Measurements from ENCODE around the gene DNHD1. TPM values are rescaled to one million over a fixed set of nuclear protein-coding genes. Genes with fewer than 3 reads are reported as not detected.

The DNHD1 gene
- total and polyA plus RNA-seq, 2 experiments from 2014 or later: 3.6 to 9.6 TPM

DNA sequence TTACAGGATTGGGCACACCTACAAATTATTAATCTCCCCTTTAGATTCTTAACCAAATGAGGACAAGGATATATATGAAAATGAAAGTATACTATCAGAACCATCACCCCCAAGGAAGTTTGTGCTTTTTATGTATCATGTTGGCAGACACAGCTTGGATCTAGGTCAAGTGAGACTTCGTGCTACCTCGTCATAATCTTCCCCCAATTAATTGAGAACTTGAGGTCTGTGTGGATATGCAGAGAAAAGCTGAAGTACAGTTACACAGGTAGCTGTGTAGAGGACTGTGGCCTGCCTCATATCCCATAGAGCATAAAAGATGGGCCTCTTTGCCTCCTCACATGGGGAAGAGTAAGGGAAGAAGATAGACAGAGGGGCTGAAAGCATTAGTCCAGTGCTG lies 45.6 kb downstream of the DNHD1 start:
- H3F3A ChIP-seq (replicated peaks; ENCODE audit: low read depth): no peaks in the 10 kb centered on the region
- H3K9me3 Mint-ChIP-seq: no peaks in the 10 kb centered on the region
- ATAC-seq (no peak), DNase-seq (ENCODE audit: low spot score) (no peak)
- no peak overlapping the region for H3K27ac ChIP-seq (ENCODE audit: low read depth)
- no peak overlapping the region for H3K4me3 Mint-ChIP-seq
- H3K4me1 ChIP-seq (ENCODE audit: insufficient read depth): no peaks in the 10 kb centered on the region
- H3K4me2 ChIP-seq: no peak overlapping the region
- H3K4me3 ChIP-seq: no peak overlapping the region
- no peaks in the 10 kb centered on the region for H4K20me1 ChIP-seq (replicated peaks; ENCODE audit: insufficient read depth)
- H3K4me1 Mint-ChIP-seq: peaks cover 17% of the 10 kb centered on the region
- H3K79me2 ChIP-seq (replicated peaks; ENCODE audit: insufficient read depth): no peaks in the 10 kb centered on the region
- H3K9me2 ChIP-seq (ENCODE audit: insufficient read depth): no peaks in the 10 kb centered on the region
- no peaks in the 10 kb centered on the region for H3K27me3 ChIP-seq (ENCODE audit: insufficient read depth)
- H2AFZ ChIP-seq: no peak overlapping the region
- peaks cover 7% of the 10 kb centered on the region for H3K27me3 Mint-ChIP-seq (ENCODE audit: insufficient read depth, low read depth, poor library complexity)
- no peaks in the 10 kb centered on the region for H3K36me3 Mint-ChIP-seq (ENCODE audit: low read depth)
- no peak overlapping the region for H3K27ac Mint-ChIP-seq
- H3K36me3 ChIP-seq (ENCODE audit: insufficient read depth): no peaks in the 10 kb centered on the region
- TF ChIP-seq EZH2phosphoT487 (IDR thresholded peaks at IDR 0.05; ENCODE audit: unreplicated experiment) (no peak), NANOG (IDR thresholded peaks at IDR 0.05; ENCODE audit: borderline replicate concordance) (no peak), CREB1 (CRISPR knock-in tag; IDR thresholded peaks at IDR 0.05; ENCODE audit: low read depth) (no peak)
- TF ChIP-seq, protein P1, sequence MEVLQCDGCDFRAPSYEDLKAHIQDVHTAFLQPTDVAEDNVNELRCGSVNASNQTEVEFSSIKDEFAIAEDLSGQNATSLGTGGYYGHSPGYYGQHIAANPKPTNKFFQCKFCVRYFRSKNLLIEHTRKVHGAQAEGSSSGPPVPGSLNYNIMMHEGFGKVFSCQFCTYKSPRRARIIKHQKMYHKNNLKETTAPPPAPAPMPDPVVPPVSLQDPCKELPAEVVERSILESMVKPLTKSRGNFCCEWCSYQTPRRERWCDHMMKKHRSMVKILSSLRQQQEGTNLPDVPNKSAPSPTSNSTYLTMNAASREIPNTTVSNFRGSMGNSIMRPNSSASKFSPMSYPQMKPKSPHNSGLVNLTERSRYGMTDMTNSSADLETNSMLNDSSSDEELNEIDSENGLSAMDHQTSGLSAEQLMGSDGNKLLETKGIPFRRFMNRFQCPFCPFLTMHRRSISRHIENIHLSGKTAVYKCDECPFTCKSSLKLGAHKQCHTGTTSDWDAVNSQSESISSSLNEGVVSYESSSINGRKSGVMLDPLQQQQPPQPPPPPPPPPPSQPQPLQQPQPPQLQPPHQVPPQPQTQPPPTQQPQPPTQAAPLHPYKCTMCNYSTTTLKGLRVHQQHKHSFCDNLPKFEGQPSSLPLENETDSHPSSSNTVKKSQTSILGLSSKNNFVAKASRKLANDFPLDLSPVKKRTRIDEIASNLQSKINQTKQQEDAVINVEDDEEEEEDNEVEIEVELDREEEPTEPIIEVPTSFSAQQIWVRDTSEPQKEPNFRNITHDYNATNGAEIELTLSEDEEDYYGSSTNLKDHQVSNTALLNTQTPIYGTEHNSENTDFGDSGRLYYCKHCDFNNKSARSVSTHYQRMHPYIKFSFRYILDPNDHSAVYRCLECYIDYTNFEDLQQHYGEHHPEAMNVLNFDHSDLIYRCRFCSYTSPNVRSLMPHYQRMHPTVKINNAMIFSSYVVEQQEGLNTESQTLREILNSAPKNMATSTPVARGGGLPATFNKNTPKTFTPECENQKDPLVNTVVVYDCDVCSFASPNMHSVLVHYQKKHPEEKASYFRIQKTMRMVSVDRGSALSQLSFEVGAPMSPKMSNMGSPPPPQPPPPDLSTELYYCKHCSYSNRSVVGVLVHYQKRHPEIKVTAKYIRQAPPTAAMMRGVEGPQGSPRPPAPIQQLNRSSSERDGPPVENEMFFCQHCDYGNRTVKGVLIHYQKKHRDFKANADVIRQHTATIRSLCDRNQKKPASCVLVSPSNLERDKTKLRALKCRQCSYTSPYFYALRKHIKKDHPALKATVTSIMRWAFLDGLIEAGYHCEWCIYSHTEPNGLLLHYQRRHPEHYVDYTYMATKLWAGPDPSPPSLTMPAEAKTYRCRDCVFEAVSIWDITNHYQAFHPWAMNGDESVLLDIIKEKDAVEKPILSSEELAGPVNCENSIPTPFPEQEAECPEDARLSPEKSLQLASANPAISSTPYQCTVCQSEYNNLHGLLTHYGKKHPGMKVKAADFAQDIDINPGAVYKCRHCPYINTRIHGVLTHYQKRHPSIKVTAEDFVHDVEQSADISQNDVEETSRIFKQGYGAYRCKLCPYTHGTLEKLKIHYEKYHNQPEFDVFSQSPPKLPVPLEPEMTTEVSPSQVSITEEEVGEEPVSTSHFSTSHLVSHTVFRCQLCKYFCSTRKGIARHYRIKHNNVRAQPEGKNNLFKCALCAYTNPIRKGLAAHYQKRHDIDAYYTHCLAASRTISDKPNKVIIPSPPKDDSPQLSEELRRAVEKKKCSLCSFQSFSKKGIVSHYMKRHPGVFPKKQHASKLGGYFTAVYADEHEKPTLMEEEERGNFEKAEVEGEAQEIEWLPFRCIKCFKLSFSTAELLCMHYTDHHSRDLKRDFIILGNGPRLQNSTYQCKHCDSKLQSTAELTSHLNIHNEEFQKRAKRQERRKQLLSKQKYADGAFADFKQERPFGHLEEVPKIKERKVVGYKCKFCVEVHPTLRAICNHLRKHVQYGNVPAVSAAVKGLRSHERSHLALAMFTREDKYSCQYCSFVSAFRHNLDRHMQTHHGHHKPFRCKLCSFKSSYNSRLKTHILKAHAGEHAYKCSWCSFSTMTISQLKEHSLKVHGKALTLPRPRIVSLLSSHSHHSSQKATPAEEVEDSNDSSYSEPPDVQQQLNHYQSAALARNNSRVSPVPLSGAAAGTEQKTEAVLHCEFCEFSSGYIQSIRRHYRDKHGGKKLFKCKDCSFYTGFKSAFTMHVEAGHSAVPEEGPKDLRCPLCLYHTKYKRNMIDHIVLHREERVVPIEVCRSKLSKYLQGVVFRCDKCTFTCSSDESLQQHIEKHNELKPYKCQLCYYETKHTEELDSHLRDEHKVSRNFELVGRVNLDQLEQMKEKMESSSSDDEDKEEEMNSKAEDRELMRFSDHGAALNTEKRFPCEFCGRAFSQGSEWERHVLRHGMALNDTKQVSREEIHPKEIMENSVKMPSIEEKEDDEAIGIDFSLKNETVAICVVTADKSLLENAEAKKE (CRISPR knock-in tag; IDR thresholded peaks at IDR 0.05): no peak

DNA sequence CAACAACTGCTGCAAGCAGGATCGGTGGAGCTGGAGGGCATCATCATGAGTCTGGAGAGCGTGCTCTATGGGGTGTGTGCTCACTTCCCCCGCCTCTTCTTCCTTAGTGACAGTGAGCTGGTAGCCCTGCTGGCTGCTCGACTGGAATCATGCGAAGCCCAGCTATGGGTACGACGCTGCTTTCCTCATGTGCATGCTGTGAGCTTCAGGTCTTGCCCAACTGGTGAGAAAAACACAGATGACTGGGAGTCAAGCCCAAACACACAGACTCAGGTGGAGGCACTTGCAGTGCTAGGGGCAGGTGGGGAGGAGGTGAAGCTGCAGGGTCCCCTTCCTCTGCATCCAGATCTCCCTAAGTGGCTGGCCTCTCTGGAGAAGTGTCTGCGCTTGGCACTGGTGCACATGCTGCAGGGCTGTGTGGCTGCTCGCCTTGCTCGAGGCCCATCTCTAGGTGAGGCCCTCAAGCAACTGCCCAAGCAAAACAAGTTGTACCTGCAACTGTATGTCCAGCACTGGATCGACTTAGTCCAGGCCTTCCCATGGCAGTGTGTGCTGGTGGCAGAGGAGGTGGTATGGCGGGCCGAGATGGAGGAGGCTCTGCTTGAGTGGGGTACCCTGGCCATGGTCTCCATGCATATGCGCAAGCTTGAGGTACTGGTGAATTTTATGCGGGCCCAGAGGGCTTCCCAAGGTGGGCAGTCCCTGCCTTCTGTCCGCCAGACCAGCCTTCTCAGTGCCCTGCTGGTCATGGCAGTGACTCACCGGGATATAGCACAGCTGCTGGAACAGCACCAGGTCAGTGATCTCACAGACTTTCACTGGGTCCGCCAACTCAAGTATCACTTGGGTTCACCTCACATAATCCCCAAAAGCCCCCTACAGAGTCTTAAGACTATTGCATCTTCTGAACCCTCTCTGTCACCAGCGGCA lies 48.1 kb downstream of the DNHD1 start:
- Mint-ChIP-seq H3K27me3 (ENCODE audit: insufficient read depth, low read depth, poor library complexity) (peaks cover 6% of the 10 kb centered on the region), H3K4me1 (peaks cover 4% of the 10 kb centered on the region)
- ATAC-seq: no peak
- no peak for TF ChIP-seq POLR2AphosphoS5 (IDR thresholded peaks at IDR 0.05; ENCODE audit: low read depth)
- TF ChIP-seq, protein P2, sequence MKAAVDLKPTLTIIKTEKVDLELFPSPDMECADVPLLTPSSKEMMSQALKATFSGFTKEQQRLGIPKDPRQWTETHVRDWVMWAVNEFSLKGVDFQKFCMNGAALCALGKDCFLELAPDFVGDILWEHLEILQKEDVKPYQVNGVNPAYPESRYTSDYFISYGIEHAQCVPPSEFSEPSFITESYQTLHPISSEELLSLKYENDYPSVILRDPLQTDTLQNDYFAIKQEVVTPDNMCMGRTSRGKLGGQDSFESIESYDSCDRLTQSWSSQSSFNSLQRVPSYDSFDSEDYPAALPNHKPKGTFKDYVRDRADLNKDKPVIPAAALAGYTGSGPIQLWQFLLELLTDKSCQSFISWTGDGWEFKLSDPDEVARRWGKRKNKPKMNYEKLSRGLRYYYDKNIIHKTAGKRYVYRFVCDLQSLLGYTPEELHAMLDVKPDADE (IDR thresholded peaks at IDR 0.05): no peak
- TF ChIP-seq NANOG (IDR thresholded peaks at IDR 0.05; ENCODE audit: borderline replicate concordance): no peak
- TF ChIP-seq, protein P3, sequence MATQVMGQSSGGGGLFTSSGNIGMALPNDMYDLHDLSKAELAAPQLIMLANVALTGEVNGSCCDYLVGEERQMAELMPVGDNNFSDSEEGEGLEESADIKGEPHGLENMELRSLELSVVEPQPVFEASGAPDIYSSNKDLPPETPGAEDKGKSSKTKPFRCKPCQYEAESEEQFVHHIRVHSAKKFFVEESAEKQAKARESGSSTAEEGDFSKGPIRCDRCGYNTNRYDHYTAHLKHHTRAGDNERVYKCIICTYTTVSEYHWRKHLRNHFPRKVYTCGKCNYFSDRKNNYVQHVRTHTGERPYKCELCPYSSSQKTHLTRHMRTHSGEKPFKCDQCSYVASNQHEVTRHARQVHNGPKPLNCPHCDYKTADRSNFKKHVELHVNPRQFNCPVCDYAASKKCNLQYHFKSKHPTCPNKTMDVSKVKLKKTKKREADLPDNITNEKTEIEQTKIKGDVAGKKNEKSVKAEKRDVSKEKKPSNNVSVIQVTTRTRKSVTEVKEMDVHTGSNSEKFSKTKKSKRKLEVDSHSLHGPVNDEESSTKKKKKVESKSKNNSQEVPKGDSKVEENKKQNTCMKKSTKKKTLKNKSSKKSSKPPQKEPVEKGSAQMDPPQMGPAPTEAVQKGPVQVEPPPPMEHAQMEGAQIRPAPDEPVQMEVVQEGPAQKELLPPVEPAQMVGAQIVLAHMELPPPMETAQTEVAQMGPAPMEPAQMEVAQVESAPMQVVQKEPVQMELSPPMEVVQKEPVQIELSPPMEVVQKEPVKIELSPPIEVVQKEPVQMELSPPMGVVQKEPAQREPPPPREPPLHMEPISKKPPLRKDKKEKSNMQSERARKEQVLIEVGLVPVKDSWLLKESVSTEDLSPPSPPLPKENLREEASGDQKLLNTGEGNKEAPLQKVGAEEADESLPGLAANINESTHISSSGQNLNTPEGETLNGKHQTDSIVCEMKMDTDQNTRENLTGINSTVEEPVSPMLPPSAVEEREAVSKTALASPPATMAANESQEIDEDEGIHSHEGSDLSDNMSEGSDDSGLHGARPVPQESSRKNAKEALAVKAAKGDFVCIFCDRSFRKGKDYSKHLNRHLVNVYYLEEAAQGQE (IDR thresholded peaks at IDR 0.05; ENCODE audit: unreplicated experiment): no peak
- TF ChIP-seq STAT1 (IDR thresholded peaks at IDR 0.05; ENCODE audit: unreplicated experiment): no peak

More for the DNA sequence above, 48.1 kb downstream of the DNHD1 start:
- no peaks in the 10 kb centered on the region for H4K20me1 ChIP-seq (replicated peaks; ENCODE audit: insufficient read depth)
- Mint-ChIP-seq H3K27ac (no peak overlapping the region; the same call in 1 of the 2 replicates), H3K9me3 (no peaks in the 10 kb centered on the region), H3K4me3 (no peak overlapping the region), H3K36me3 (ENCODE audit: low read depth) (no peaks in the 10 kb centered on the region)
- no peaks in the 10 kb centered on the region for H3K4me1 ChIP-seq (ENCODE audit: insufficient read depth)
- no peak overlapping the region for H2AFZ ChIP-seq
- H3F3A ChIP-seq (replicated peaks; ENCODE audit: low read depth): no peaks in the 10 kb centered on the region
- no peak overlapping the region for H3K27ac ChIP-seq (ENCODE audit: low read depth)
- no peaks in the 10 kb centered on the region for H3K9me2 ChIP-seq (ENCODE audit: insufficient read depth)
- H3K79me2 ChIP-seq (replicated peaks; ENCODE audit: insufficient read depth): no peaks in the 10 kb centered on the region
- H3K27me3 ChIP-seq (ENCODE audit: insufficient read depth): no peaks in the 10 kb centered on the region
- no peak for DNase-seq (ENCODE audit: low spot score)
- no peaks in the 10 kb centered on the region for H3K36me3 ChIP-seq (ENCODE audit: insufficient read depth)
- H3K4me2 ChIP-seq: no peak overlapping the region
- no peak overlapping the region for H3K4me3 ChIP-seq
